Stimulated activated CD8-positive, alpha-beta memory T cell treated with anti-CD3 and anti-CD28 coated beads, Interleukin-4, amount 100 ng/mL, for 48 hours (primary cell): ENCODE data around the gene LSS.

Source experiments
- DNase-seq: peaks from one replicate; pipeline ENCODE4 v3.0.0-alpha.2; 2020

The LSS gene

DNA sequence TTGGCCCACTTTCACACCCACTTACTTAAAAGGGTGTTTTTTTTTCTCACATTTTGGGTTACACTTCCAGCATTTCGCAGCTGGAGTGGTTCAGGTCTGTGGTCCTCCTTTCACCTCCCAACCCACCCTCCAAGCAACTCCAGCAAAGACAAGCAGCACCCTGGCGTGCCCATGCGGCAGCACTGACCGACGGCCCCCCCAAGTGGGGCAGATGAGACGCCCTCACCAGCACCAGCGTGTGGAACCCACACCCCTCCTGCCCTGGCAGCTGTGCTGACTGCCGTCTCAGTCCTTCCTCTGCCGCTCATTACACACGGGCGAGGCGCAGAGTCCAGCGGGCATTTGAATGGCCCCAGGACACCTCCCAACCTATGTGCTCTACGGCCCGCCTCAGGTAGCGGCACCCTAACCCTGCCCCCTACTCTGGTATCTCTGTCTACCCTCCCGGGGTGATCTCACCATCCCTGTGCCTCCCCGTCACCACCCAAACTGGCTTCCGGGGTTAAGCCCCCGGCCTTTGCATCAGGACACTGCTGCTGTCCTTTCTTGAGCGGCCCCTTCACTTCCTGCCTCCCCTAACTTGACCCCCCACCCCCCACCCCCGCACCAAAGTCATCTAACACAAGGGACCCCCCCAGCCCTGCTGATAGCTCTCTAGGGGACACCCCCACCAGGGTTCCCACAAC lies 10.9 kb downstream of the LSS start:
- no peak for DNase-seq

DNA sequence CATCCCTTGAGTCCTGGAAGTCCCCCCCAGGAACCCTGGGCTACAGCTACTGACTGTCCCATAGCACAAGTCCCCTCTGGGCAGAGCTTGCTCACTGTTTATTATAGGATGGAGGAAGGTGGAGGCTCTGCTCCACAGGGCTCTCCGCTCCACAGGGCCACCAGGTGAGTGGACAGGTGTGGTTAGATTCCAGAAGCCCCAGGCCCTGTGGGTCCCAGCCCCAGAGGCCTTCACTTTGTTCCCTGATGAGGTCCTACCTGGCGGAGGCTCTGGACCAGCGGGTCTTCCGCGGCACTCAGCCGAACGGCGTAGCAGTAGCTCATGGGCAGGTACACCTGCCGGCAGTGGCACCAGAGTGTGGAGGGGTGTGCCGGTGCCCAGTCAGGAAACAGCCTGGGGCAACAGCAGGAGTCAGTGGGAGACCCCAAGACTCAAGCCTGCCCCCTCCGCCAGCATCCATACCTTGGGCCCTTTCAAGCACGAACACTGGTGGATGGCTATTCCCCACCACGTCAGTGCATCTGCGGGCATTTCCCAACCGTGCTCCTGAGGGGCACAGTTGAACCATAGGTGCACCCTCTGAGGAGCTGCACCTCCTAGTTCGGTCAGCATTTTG lies 12.3 kb downstream of the LSS start:
- no peak for DNase-seq

DNA sequence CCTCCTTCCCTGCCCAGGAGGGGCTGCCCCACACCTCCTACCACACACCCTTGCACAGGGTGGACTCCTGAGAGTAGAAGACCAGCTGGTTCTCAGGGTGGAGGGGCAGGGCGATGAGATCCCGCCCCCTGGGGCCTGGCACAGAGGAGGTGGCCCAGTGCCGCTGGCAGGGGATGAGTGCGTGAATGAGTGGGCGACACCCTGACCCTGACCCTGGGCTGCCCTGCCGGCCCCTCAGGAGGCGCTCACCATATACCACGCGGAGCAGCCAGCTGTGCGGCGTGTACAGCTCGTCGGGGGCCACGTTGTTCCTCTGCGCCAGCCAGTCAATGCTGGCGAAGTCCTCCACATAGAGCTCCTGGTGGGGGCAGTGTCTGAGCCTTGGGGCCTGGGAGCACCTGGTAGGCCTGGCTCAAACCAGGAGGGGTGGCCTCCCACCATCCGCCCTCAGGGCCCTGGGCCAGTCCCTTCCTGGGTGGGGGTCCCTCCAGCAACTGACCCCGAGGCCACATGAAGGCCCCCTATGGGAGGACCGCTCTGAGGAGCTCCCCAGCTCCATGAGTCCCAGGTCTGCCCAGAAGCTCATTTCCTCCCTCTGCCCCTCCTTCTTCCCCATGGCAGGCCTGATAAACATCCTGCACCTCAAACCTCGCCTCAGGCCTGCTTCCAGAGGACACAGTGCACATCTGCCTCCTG lies 13.0 kb downstream of the LSS start:
- no peak for DNase-seq

DNA sequence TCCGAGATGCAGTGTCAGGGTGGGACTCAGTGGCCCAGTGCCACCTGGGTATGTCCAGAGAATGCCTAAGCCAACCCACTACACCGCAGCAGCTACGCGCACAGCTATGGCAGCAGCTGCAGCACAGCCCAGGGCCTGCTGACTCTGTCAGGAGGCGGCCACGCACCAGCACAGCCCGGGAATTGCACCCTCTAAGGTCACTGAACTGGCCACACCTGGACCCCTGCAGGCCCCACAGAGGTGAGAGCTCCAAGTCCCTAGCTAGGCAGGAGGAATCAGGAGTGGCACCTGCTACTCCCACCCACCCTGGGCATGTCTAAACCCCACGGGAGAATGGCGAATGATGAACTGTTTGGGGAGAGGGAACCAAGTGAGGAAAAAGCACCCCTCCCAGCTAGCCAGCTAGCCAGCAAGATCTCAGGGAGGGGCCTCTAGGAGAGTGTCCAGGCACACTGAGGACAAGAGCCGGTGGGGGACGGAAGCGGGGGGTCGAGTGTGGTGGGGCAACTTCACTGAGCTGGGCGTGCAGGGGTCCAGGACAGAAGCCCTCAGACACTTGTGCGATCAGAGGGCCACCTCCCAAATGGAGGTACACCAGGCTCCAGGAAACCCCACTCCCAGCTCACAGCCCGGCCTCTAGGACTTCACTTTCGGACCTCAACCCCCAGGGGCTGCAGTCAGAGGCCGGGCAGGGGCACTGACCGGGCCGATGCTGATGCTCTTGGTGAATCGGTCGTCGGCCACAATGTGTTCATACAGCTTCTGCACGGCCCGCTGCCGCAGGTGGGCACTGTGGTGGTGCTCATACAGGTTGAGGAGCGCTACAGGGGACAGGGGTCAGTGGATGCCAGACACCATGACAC lies 13.9 kb downstream of the LSS start:
- no peak for DNase-seq

DNA sequence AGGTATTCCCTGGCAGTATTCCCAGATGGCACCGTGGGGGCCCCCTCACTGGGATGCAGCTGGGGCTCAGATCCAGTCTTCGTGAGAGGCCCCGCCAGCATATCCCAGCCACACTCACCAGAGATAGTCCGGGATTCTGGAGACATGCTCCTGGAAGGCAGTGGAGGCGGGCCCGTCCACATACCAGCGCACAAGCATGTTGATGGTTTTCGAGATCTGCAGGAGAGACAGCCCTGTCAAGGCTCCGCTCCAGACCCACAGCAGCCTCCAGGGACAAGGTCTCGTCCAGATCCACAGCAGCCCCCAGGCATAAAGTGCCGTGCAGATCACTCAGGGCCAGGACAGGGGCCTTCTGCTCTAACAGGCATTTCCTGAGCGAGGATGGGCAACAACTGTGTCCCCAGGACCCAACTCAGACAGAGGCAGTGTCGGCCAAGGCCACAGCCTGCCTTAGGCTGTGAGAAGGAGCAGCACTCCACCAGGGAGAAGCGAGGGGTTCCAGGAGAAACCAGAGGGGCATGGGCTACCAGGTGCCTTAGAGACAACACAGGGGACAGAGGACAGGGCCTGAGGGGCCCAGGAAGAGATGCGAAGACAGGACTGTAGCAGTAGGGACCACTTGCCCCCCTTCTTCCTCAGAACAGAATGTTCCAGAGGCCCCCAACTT lies 14.8 kb downstream of the LSS start:
- DNase-seq, result no peak

DNA sequence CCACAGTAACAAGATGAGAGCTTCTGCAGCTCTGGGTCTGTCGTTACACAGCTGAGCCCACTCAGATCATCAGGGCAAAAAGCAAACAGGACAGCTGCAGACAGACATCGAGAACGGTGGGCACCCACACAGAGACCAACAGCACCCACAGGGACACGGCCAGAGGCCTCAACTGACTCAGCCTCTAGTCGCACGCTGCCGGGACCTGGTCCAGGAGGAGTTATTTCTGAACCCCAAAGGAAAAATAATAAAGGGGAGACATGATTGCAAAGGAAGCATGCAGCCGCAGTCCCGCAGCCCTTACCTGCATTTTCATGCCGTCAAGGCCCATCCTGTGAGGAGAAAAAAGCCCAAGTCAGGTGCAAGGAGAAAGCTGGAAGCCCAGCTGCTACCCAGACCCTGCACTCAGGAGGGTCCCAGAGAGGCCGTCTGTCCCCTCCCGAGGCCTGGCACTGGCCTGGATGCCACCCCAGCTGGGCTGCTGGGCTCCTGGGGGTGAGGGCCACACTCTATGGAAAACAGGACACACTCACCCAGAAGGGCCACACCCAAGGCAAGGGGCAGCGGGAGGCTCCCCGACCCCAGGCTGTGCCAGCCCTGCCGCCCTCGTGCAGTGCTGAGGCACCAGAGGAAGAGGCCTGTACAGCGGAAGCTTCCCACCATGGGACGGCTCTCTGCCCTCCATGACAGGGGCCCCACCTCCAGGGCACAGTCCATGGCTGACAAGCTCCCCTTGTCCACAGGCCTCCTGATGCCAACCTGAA lies 15.7 kb downstream of the LSS start:
- DNase-seq, result no peak

DNA sequence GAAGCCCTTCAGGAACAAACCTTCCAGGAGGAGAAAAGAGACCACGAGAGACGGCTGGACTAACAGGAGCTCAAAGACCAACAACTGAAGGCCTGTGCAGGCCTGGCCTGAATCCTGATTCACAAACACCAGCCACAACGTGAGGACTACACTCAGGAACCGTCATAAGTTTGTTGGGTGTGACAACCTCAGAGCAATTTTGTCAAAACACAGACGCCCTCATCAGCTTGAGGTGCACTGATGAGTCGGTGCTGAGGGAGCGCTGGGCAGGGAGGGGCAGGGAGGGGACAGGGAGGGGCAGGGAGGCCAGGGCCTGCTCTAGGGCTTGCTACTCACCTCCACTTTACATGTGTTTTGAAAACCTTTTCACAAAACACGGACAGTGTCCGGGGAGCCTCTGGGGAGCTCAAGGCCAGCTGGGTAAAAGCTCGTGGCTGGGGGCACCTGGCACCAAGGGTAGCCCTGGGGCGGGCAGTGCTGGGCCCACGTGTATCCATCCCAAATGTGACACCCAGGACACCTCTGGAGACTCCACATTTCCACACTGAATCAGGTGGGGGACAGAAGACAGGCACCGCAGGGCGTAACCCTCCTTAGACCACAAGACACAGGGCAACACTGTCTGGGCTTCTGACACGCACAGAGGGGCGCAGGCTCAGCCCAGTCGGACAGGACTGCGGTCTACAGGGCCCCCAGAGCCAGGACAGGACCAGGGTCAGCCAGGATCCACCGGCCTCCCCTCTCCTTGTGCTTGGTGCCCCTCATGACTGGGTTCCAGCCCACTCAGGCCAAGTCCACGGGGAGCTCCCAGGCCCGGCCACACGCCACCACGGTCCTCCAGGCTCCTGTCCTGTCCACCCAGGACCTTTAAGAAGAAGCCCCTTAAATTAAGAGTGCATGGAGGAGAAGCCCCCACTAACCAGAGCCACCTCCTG lies 16.5 kb downstream of the LSS start:
- DNase-seq, result no peak

DNA sequence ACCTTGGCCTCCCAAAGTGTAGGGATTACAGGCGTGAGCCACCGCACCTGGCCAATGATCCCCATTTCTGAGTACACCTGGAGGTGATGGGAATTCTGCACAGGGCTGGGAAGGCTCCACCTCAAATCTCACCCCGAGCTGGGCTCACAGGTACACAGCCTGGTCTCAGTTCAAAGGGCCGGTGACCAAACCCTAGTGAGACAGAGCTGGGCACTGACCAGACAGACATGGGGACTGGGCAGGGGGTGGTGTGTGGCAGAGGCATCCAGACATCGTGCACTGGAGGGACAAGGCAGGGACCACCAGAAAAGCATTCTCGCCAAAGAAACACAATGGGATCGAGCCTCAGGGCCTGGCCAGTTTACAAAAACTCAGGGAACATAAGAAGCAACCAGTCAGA lies 17.2 kb downstream of the LSS start:
- DNase-seq, result no peak

DNA sequence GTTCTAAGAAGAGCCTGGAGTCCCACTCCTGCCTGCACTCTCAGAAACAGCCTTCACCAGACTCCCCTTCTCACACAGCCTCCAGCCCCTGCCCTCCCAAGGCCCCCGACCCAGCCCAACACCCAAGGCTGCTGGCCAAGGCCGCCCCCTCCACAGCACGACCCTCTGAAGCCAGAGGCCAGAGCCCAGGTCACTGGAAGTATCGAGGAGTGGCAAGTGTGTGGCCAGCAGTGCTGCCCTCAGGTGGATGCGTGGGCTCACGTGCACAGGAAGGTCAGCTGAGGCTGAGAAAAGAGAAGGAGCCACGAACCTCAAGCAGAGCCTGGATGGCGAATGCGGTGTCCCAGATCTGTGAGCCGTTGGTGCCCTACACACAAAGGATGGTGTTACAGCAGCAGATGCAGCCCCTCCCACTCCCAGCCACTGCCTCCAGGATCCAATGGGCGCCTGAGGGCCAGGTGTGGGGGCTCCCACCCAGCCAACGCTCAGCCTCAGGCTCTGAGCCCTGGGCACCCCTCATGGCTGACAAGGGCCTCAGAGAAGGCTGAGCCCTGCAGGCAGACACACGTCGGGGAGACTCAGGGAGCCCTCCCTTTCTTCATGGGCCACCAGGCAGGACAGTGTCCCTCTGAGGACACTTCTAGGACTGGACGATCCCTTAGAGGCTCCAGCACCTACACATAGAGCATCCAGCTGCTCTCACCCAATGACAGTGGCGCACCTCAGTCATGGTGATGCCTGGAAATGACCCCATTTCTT lies 18.0 kb downstream of the LSS start:
- DNase-seq, result no peak

DNA sequence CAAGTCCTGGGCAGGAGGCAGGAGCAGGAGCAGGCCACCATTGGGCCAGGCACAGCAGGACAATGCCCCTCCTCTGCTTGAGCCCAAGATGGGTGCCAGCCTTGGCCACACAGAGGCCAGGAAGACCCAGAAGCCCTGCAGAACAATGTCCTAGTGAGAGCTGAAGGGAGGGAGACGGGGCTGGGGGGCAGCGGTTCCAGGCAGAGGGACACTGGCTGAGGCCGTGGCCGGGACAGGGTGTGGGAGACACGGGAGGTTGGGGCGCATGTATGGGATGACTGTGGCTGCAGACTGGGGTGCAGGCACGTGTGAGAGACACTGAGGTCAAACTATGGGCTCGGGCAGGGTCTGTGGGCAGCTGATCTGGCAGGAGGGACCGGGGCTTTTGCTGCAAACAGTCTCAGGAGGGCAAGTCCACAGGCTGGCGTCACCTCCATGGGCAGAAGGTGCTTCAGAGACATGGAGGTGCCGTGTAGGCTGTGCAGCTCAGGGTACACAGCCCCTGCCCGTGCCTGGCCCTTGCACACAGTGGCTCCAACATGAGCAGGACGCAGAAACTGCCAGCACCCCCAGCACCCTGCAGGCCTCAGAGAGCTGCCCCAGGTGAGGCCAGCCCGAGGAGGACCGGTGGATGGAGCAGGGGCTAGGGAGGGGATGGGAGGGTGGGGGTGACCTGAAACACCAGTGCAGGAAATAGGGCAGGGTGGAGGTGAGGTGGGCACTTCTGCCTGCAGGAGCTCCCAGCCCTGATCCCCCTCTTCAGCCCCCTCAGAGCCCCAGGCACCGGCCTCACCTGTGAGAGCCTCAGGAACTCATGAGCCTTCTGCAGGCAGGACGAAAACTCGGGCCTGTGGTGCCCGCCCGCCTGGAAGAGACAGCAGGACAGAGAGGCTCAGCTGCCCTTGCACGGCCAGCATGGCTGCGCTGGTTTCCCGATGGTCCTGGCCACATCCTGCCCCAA lies 19.5 kb downstream of the LSS start:
- DNase-seq, result no peak

DNA sequence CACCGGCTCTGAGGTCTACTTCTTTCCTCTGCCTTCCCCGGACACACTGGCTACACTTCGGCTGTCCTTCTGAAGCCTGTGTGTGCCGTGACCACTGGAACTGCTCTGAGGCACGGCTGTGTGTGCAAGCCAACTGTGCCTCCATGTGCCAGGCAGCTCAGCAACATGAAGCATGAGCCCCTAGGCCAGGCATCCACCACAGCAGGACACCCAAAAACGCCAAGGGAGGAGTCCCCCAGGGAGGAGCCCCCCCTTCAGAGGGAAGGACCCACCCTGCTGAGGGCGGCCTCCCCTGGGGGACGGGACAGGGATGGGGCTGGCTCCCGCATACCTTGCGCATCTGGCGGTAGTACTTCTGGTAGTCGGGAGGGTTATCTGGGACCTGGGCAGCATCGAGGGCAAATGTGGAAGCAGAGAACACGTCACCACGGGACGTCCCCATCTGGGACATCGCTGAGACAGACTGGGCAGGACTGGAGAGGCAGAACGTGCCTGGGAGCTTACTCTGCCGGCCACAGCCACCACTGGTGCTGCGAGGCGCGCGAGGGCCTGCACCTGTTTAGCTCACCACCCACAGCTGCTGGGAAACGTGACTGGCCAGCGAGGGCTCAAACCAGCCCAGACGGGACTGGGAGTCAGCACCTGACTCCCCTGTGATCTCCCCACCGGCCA lies 20.5 kb downstream of the LSS start:
- DNase-seq, result no peak

DNA sequence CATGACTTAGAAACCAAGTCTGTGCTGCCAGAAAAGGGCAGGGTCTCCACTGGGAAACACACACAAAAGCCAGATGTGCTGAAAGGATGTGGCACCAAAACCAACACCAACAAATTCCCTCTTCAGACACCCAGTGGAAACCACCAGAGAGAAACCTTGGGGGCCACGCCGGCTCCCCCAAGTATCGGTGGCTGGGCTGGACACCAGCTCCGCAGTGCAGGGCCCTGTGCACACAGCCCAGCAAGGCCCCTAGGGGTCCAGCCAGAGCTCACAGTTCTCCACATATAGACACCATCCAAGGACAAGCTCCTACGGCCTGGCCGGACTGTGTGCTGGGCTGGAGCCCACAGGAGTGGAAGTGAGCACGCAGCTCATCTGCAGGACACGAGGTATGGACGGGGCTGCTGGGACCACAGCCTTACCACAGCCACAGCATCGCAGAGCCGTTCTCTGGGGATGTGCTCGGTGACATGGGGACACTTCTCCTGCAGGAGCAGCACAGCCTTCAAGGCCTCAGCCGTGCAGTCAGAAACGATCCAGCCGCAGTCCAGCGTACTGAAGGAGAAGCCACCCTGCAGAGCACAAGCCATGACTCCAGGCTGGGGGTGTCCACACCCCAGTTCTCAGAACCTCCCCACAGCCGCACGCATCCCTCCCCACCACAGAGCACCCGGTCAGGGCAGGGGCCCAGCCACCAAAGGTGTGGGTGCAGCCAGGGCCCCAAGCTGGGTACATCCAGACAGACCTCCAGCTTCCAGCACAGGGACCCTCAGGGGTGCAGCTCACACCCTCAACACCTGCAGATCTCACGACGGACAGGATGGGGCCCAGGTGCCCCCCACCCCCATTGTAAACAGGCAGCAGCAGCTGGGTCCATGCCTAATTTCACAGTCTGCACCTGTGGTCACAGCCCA lies 21.3 kb downstream of the LSS start:
- no peak for DNase-seq

DNA sequence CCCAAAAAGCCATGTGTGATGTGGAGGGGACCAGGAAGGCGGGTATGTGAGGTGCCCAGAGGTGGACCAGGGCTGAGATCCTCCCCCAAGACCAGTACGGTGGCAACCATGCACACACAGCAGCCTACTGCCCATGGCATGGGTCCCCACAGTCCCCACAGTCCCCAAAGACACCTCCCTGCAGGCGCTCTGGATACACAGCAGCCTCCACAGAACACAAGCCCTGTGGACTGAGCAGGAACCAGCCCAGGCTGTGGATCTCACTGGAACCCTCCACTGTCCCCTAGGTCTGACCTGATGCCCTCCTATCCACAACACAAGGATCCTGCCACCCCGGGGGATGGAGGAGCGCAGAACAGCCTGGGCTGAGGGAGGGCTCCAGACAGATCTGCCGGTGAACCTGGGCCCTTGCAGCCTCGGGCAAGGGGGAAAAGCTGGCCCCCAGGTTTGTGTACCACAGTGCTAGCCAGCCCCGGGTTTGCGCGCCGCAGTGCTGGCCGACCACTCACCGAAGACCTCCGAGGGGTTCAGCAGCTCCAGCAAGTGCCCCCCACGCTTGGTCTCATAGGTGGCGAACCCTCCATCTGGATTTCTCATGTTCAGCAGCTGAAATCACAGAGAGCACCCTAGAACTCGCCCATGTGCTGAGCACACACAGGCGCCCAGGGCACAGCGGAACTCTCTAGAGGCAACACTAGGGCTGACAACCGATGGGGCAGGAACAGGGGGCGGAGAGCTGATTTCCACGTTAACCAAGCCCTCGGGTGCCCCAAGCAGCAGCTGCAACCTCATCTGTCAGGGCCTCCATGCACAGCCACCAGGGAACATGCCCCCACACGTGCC lies 22.2 kb downstream of the LSS start:
- no peak for DNase-seq

DNA sequence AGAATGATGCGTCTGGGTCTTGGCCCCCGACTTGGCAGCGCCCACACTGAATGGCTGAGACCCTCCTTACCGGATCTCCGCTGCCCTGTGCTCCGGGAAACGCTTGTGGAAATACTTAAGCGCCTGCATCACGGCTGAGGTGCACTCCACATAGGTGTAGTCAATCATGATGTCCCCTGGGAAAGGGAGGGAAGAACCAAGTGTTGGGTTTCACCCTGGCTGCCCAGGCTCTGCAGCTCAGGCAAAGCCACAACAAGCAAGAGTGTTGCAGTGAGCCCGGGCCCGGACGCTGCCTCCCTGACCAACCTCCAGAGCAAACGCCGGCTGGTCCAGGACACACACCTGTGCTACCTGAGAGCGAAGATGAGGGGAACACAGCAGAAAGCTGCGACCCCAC lies 22.8 kb downstream of the LSS start:
- no peak for DNase-seq

DNA sequence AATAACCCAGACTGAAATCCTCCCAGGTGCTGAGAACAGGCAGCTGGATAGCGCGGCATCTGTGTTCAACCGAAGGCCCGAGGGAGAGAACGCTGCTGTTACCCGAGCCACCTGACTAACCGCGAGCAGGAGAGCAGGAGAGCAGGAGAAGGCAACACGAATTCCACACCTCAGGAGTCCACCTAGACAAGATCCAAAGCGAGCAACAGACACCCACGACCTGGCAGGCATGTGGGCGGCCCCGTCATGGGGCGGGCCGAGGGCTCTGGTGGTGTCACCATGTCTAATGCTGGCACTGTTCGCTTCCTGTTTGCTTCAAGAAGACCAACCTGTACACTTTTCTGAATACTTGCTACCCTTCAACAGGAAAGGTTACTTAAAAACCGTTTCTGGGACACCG lies 23.4 kb downstream of the LSS start:
- DNase-seq, result no peak

DNA sequence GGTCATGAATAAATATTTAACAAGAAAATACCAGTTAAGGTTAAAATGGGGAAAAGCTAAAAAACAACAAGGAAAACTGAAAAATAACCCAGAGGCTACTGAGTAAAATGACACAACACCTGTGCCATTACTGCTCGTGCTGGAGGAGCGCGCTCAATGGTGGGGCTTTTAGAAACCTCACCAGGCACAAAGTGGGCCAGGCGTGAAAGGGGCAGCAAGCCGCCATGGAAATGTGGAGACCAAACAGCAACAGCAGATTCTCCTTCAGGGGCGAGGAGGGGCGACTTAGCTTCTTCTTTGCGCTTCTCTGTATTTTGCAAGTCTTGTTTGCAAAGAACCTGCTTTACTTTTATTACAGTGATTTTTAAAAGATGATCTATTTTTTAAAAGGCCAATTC lies 25.4 kb downstream of the LSS start:
- no peak for DNase-seq
